Measurements from ENCODE around the gene PARP9.
A peak's percentile ranks its signal among the peaks of the same experiment; 100 is the strongest.

DNA sequence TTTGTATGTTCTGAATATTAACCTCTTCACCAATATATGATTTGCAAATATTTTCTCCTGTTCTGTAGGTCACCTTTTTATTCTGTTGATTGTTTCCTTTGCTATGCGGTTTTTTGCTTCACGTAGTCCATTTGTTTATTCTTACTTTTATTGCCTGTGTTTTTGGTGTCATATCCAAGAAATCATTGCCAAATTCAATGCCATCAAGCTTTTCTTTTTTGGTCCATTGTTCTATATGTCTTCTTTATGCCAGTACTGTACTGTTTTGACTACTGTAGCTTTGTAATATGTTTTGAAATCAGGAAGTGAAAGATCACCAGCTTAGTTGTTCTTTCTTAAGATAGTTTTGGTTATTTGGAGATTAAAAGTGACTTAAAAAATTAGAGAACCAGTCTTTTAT is 17.5 kb upstream of the PARP9 start:
- no peak for TF ChIP-seq FOXM1 (IDR thresholded peaks at IDR 0.05; ENCODE audit: low read depth, low read length)
- no peak for TF ChIP-seq RAD21 (IDR thresholded peaks at IDR 0.05; ENCODE audit: insufficient read depth, low read depth, low read length)
- no peak for TF ChIP-seq PBX3 (IDR thresholded peaks at IDR 0.05; ENCODE audit: insufficient replicate concordance, low read depth, low read length)
- TF ChIP-seq ESRRA (IDR thresholded peaks at IDR 0.05; ENCODE audit: low read length) = no peak
- no peak for TF ChIP-seq HDAC6 (IDR thresholded peaks at IDR 0.05; ENCODE audit: unreplicated experiment)
- peak; percentile 88; the same call in 1 of the 2 replicates for TF ChIP-seq CBX5 (IDR thresholded peaks at IDR 0.05; ENCODE audit: low read depth)
- no peak for TF ChIP-seq EZH2 (IDR thresholded peaks at IDR 0.05; ENCODE audit: borderline replicate concordance, control insufficient read depth, low read depth, low read length)
- no peak for TF ChIP-seq SMC3 (IDR thresholded peaks at IDR 0.05; ENCODE audit: borderline replicate concordance, low read length)
- no peak for TF ChIP-seq ZBTB40 (IDR thresholded peaks at IDR 0.05; ENCODE audit: borderline replicate concordance)
- TF ChIP-seq, protein P1, sequence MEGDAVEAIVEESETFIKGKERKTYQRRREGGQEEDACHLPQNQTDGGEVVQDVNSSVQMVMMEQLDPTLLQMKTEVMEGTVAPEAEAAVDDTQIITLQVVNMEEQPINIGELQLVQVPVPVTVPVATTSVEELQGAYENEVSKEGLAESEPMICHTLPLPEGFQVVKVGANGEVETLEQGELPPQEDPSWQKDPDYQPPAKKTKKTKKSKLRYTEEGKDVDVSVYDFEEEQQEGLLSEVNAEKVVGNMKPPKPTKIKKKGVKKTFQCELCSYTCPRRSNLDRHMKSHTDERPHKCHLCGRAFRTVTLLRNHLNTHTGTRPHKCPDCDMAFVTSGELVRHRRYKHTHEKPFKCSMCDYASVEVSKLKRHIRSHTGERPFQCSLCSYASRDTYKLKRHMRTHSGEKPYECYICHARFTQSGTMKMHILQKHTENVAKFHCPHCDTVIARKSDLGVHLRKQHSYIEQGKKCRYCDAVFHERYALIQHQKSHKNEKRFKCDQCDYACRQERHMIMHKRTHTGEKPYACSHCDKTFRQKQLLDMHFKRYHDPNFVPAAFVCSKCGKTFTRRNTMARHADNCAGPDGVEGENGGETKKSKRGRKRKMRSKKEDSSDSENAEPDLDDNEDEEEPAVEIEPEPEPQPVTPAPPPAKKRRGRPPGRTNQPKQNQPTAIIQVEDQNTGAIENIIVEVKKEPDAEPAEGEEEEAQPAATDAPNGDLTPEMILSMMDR (IDR thresholded peaks at IDR 0.05 in 2 of 3, conservative IDR thresholded peaks at IDR 0.05 in 1 of 3; ENCODE audit: control insufficient read depth in 2 of 3, extremely low read depth in 1 of 3, insufficient read depth in 1 of 3, low read depth in 3 of 3, low read length in 3 of 3) = no peak
- no peak for TF ChIP-seq POLR2A (IDR thresholded peaks at IDR 0.05; ENCODE audit: low read depth, low read length)
- no peak for TF ChIP-seq POLR2AphosphoS2 (IDR thresholded peaks at IDR 0.05; ENCODE audit: low read depth, low read length)
- TF ChIP-seq CBX3 (IDR thresholded peaks at IDR 0.05; ENCODE audit: borderline replicate concordance, low read depth) = no peak

All from GM12878 (cell line).